NCI-H187 (cell line): ENCODE results near the gene GPR156.

ENCODE experiments used
- DNase-seq, 2 experiments: peaks; one replicate each; lab custom pipeline; 2025; lab: John Stamatoyannopoulos, UW

The GPR156 gene

DNA sequence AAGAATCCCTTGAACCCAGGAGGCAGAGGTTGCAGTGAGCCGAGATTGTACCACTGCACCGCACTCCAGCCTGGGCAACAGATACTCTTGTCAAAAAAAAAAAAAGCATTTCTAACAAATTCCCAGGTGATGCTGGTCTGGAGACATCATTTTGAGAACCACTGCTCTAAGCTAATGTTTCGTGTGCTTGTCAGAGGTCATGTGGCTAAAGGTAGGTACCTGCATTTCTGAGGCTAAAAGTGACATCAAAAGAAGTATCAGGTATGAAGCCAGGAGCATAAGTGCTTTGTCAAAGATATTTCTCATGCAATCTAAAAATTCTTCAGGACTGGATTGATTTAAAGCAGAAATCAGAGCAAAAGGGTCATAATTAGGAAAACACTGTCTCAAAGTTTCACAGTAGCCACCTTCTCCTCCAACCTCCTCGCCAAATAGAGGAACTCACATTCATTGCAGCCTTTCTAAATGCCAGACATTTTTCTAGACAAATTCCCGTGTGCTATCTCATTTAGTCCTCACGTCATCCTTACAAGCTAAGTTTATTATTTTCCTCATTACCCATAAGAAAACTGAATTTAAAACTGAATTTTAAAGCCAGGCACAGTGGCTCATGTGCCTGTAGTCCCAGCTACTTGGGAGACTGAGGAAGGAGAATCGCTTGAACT, 165.0 kb downstream of the GPR156 start:
- DNase-seq: no peak
